Stimulated activated naive CD4-positive, alpha-beta T cell (primary cell): ENCODE data around the gene CSF3R.
"Not testable (repeated sequence)": the region's sequence is repeated elsewhere in the genome, so short reads cannot be mapped to it uniquely, and the experiment has no call there.

Experiments used
- DNase-seq, 6 experiments: peaks; one replicate each; lab custom pipeline; 2025; lab: John Stamatoyannopoulos, UW

The CSF3R gene

DNA sequence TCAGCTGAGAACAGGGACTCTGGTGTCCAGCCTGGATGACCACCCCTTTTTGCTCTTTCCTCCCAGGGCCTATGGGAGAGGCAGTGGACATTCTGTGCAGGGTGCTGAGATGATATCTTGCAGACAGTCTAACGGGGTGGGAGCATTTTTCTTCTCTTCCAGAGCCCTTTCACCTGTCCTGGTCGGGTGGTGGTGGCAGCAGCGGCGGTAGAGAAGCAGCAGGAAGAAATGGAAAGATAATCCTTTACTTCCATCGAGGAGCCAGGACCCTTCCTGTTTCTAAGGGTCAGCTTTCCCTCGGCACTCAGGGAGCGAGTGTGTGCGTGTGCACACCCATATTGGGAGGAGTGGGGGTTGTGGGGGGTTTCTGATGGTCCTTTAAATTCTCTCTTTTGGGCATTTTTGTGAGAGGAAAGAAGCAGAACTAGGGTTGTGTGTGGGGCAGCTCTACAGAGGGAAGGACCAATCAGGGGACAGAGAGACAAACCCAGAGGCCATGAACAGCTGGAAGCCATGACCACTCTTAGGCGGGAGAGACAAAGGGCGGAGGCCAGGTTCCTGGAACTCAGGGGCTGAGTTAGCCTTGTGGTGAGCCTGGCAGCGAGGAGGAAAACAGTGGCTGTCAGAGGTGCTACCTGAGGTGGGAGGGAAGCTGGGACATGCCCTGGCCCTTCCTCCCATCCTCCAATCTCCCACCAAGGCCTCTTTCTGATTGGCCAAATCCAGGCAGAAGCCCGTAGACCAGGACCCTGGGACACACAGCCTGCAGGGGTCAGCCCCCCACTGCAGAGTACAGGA is 31.2 kb upstream of the CSF3R start:
- DNase-seq = no peak

GRCh38 chr1:36512842-36513241 is 30.1 kb upstream of the CSF3R start:
- no peak for DNase-seq

DNA sequence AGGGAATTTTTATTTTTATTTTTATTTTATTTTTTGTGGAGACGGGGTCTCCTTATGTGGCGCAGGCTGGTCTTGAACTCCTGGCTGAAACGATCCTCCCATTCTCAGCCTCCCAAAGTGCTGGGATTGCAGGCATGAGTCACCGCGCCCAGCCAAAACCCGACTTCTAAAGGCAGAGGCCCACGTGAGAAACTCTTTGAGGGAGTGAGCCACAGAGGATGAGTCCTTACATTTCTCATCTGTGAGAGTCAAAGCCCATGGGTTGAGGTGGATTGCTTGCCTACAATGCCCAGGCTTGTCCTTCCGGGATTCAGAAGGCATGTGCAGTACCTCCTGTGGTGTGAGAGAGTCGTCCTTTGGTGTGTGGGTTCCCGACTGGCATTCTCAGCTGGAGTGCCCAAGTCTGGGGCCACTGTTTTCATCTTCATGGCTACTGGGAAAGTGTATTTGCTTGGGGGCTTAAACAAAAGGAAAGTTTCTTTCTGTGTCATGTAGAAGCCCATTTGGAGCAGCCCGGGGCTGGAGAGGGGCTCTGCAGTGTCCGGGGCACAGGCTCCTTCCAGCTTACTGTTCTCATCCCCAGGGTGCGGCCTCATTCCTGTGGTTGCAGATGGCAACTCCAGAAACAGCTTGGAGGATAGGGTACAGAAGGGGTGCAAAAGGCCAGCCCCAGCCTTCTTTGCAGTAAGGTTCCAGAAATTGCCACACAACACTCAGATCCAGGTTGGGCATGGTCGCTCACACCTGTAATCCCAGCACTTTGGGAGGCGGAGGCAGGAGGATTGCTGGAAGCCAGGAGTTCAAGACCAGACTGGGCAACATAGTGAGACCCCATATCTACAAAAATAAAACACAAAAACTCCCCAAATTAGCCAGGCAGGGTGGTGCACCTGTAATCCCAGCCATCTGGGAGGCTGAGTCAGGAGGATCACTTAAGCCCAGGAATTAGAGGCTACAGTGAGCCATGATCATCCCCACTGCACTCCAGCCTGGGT is 29.4 kb upstream of the CSF3R start:
- no peak for DNase-seq

DNA sequence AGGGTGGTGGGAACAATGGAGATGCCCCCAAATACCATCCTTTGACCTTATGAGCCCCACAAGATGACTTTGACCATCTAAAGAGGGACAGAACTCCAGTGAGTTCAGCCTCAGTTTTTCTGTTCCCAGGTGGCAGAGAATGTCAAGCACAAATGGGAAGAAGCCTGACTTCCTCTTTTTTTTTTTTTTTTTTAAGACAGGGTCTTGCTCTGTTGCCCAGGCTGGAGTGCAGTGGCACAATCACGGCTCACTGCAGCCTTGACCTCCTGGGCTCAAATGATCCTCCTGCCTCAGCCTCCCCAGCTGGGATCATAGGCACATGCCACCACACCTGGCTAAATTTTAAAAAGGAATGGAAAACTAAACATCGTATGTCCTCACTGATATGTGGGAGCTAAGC is 28.5 kb upstream of the CSF3R start:
- DNase-seq = not testable (repeated sequence)

DNA sequence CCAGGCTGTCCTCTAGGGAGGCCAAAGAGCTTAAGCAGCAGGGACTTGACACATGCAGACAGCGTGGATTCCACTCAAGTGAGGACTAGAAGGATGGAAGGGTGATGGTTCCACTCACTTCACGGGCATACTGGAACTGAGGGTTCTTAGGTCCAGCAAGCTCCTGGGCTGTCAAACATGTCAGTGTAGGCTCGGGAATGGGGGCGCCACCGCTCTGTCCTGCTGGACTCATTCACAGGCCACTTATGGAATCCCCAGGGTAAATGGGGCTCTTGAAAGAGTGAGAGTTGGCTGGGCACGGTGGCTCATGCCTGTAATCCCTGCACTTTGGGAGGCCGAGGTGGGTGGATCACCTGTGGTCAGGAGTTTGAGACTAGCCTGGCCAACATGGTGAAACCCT is 27.7 kb upstream of the CSF3R start:
- no peak for DNase-seq

GRCh38 chr1:36508257-36508656 is 25.5 kb upstream of the CSF3R start:
- no peak for DNase-seq

DNA sequence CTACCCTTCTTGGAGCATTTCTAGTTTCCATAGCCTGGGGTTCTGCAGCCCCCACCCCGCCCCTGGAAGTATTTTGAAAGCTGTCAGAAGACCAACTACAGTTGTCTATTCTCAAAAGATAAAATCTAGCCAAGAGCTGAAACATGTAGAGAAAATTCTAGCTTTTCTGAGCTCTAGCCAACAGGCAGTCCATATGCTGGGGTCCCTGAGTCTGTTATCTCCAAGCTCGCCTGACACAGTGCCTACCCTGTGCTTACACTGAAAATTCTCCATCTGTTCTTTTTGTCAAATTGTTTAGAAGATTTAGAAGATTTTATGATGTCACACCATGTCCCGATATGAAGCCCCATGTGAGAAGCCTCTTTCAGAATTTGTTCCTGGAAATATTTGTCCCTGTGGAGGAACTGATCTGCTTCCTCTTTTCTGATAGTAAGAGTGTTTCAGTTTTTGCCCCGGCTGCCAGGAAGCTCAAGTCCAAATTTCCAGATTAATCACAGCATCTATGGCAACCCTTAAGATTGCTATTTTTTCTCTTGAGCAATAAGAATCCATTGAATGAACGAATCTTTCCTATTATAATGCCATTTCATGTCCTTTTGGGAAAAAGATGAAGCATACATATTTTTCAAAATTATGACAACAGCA is 23.7 kb upstream of the CSF3R start:
- DNase-seq = no peak

- no peak for DNase-seq
Measured at GRCh38 chr1:36503733-36504132, 21.0 kb upstream of the CSF3R start.

- DNase-seq = no peak
Measured at GRCh38 chr1:36503159-36503558, 20.4 kb upstream of the CSF3R start.

DNA sequence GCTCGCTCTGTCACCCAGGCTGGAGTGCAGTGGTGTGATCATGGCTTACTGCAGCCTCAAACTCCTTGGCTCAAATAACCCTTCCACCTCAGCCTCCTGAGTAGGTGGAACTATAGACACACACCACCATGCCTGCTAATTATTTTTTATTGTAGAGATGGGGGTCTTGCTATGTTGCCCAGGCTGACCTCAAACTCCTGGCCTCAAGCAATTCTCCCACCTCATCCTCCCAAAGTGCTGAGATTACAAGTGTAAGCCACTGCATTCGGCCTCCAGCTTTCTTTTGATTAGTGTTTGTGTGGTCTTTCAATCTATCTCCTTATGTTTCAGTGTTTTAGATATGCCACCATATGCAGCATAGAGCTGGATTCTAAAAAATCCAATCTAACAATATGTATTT is 19.9 kb upstream of the CSF3R start:
- no peak for DNase-seq

- DNase-seq = not testable (repeated sequence)
Measured at GRCh38 chr1:36501911-36502310, 19.2 kb upstream of the CSF3R start.

GRCh38 chr1:36497207-36497606 is 14.5 kb upstream of the CSF3R start:
- DNase-seq = no peak

- DNase-seq = no peak
Measured at GRCh38 chr1:36494971-36495370, 12.3 kb upstream of the CSF3R start.

DNA sequence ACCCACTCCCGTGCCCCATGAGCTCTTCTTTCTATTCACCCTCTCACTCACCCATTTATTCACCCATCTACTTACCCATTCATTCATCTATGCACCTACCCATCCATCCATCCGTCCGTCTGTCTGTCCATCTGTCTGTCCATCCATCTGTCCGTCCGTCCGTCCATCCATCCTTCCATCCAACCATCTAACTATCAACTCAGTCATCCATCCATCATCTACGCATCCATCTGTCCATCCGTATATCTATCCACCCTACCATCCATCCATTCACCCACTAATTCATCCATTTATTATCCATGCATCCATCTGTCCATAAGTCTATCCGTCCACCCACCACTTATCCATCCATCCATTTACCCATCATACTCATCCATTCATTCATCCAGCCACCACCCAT is 10.8 kb upstream of the CSF3R start:
- DNase-seq = no peak

DNA sequence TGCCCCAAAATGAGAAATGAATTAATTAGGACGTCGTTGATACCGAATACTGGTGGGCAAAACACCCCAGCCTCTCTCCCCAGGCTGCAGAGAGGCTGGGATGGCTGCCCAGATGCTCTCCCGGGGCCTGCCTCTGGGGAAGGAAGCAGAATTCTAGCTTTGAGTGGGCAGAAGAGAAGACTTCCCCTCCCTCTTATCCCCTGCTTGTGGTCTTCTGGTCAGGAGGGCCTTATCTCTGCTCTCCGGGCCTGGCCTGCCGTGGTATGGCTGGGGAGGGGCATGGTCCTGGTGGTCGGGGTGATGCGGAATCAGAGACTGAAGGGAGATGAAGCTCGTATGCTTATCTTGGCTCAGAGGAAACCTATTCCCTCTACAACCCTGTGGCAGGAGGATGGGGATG is 9.8 kb upstream of the CSF3R start:
- no peak for DNase-seq

- DNase-seq = not testable (repeated sequence)
Measured at GRCh38 chr1:36489258-36490051, 6.7 kb upstream of the CSF3R start.

DNA sequence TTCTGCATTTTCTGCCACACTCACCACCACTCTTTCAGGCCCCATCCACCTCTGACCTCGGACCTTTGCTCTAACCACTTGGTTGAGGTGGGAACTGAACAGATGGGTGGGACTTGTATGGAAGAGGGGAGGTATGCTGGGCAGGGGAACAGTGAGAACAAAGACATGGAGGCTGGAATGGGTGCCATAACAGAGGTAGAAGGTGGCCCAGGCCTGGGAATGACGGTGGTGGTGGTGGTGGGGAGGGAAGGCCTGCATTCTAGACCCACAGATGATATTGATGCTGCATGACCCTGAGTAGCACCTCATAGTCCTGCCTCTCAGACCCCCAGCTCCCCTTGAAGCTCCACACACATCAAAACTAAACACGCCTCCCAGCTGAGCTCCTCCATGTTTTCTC is 5.2 kb upstream of the CSF3R start:
- no peak for DNase-seq

DNA sequence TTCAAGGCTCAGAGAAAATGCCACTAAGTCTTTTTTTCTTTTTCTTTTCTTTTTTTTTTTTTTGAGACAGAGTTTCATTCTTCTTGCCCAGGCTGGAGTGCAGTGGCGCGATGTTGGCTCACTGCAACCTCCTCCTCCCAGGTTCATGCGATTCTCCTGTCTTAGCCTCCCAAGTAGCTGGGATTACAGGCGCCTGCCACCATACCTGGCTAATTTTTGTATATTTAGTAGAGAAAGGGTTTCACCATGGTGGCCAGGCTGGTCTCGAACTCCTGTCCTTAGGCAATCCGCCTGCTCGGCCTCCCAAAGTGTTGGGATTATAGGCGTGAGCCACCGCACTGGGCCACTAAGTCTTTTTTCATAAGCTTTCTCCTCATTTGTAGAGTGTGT is 4.6 kb upstream of the CSF3R start:
- not testable (repeated sequence) for DNase-seq

- DNase-seq = no peak
Measured at GRCh38 chr1:36486439-36487335, 4.0 kb upstream of the CSF3R start.

DNA sequence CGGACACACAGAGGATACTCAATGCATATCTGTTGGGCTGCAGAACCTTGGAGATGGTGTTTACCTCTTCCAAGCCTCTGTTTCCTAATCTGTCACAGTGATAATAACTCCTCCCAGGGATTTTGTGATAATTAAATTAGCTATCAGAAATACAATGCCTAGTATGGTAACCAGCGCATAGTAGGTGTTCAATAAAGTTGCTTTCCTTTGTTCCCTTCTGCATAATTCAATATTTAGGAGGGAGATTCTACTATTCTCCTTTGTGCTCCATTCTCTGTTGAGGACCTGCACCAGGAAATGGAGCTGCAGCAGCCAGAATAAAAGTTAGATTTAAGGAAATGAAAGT is 3.4 kb upstream of the CSF3R start:
- DNase-seq = no peak

DNA sequence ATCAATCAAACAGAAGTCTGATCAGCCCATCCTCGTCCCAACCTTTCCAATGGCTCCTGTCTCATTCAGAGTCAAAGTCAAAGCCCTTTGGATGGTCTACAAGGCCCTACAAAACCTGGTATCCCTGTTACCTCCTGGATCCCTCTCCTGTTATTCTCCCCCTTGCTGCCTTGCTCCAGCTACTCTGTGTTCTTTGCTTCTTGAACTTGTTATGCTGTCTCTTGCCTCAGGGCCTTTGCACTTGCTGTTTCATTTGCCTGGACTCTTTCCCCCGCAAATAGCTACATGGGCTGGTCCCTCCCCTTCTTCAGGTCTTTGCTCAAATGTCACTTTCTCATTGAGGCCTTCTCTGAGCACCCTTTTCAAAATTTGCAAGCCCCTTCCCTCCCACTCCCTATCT is 1.4 kb upstream of the CSF3R start:
- no peak for DNase-seq
